GM12878 (cell line): ENCODE measurements around the gene EPHB1. TPM values are rescaled to one million over a fixed set of nuclear protein-coding genes. Genes with fewer than 3 reads are reported as not detected.

Experiments used
- ATAC-seq: fragments of 200-7000 bp; cut with Tn5 transposase; 3 replicates; pipeline ENCODE4 v1.9.1; 2020; ENCODE audit warnings: mild to moderate bottlenecking, moderate library complexity
- BruUV-seq: library from RNA; stranded (reverse); fragments of 400-500 nt; replicated peaks from 2 replicates; lab custom pipeline; 2021; lab: Mats Ljungman, UMichigan
- CTCF ChIA-PET: fragments of 300-600 bp; sonication (Branson Sonifier 250); formaldehyde crosslinking; extraction: SDS; loops from one replicate; lab custom pipeline; 2021; ENCODE audit warnings: inconsistent platforms; lab: Yijun Ruan, JAX
- POLR2A ChIA-PET: fragments of 350-600 bp; formaldehyde crosslinking; extraction: SDS; loops from one replicate; lab custom pipeline; 2021; ENCODE audit warnings: inconsistent platforms; lab: Charles Lee
- RAD21 ChIA-PET: fragments of 300-600 bp; sonication (Branson Sonifier 250); formaldehyde crosslinking; loops from one replicate; lab custom pipeline; 2023; ENCODE audit warnings: antibody characterized with exemption; ENCODE audit not compliant: unreplicated experiment; lab: Charles Lee
- SMC1A ChIA-PET: fragments of 300-600 bp; sonication (Branson Sonifier 250); formaldehyde crosslinking; loops from one replicate; lab custom pipeline; 2023; ENCODE audit not compliant: unreplicated experiment, uncharacterized antibody; lab: Charles Lee
- DNase-seq: peaks from one replicate; pipeline ENCODE4 v3.0.0-alpha.2; 2011; ENCODE audit warnings: low read depth, low spot score
- FAIRE-seq: peaks from 3 replicates; lab custom pipeline; 2011; peaks lifted over from hg19 to GRCh38; lab: Jason Lieb, UNC
- H2AFZ ChIP-seq: 2 replicates; pipeline ENCODE4 v1.6.0; 2011; ENCODE audit warnings: low read depth, low read length, control low read depth; ENCODE audit not compliant: control insufficient read depth
- H3K27ac ChIP-seq: 2 replicates; pipeline ENCODE4 v1.5.1; 2011; ENCODE audit warnings: control low read depth; ENCODE audit not compliant: control insufficient read depth, insufficient read depth
- H3K27me3 ChIP-seq, 2 experiments: replicated peaks in 1 of 2; 2 replicates each; pipeline versions ENCODE4 v1.6.0 to v1.6.1; 2011; ENCODE audit warnings: low read length in 1 of 2; ENCODE audit not compliant: control insufficient read depth in 2 of 2, insufficient read depth in 2 of 2
- H3K36me3 ChIP-seq, 2 experiments: 2 replicates each; pipeline ENCODE4 v1.5.1; 2011; ENCODE audit warnings: low read length in 1 of 2; ENCODE audit not compliant: control insufficient read depth in 2 of 2, insufficient read depth in 2 of 2
- H3K4me1 ChIP-seq: 2 replicates; pipeline ENCODE4 v1.6.1; 2011; ENCODE audit warnings: mild to moderate bottlenecking, low read length, moderate library complexity, mixed read lengths; ENCODE audit not compliant: control insufficient read depth, insufficient read depth
- H3K4me2 ChIP-seq: 2 replicates; pipeline ENCODE4 v1.6.0; 2011; ENCODE audit warnings: control low read depth; ENCODE audit not compliant: control insufficient read depth, insufficient read depth
- H3K4me3 ChIP-seq: fragments of 200-600 bp; sonication (generic); 2 replicates; pipeline ENCODE4 v1.5.1; 2016
- H3K79me2 ChIP-seq: 2 replicates; pipeline ENCODE4 v1.6.0; 2011; ENCODE audit warnings: low read length; ENCODE audit not compliant: control insufficient read depth, insufficient read depth
- H3K9ac ChIP-seq: 2 replicates; pipeline ENCODE4 v1.8.0; 2011; ENCODE audit warnings: low read length, control low read depth, mixed read lengths; ENCODE audit not compliant: control insufficient read depth, insufficient read depth
- H3K9me3 ChIP-seq: replicated peaks from 3 replicates; pipeline ENCODE4 v1.5.1; 2011; ENCODE audit warnings: mild to moderate bottlenecking, low read length; ENCODE audit not compliant: control insufficient read depth, insufficient read depth
- H4K20me1 ChIP-seq: 2 replicates; pipeline ENCODE4 v1.6.0; 2011; ENCODE audit not compliant: control insufficient read depth, insufficient read depth
- BRCA1 ChIP-seq: IDR thresholded peaks from 2 replicates; pipeline ENCODE4 v1.6.1; 2011; ENCODE audit warnings: low read depth, low read length, improper control_type of control experiment
- CEBPZ ChIP-seq: fragments of 150-350 bp; IDR thresholded peaks from 2 replicates; pipeline ENCODE4 v1.6.1; 2016; ENCODE audit warnings: low read depth, low read length
- CUX1 ChIP-seq: IDR thresholded peaks from 2 replicates; pipeline ENCODE4 v1.6.1; 2012; ENCODE audit warnings: improper control_type of control experiment, low read depth, low read length; ENCODE audit not compliant: insufficient replicate concordance
- EED ChIP-seq: sonication (generic); IDR thresholded peaks from 2 replicates; pipeline ENCODE4 v1.6.1; 2016; ENCODE audit warnings: antibody characterized with exemption, low read depth
- FOS ChIP-seq: IDR thresholded peaks from 3 replicates; pipeline ENCODE4 v1.6.1; 2011; ENCODE audit warnings: borderline replicate concordance; ENCODE audit not compliant: insufficient read length; ENCODE audit errors: extremely low read depth
- GABPA ChIP-seq: IDR thresholded peaks from 2 replicates; pipeline ENCODE4 v1.6.1; 2014; ENCODE audit warnings: antibody characterized with exemption, low read depth, mild to moderate bottlenecking, inconsistent platforms
- IRF4 ChIP-seq: IDR thresholded peaks from 2 replicates; pipeline ENCODE4 v1.6.1; 2011; ENCODE audit warnings: low read depth, low read length
- MTA2 ChIP-seq: fragments of 450-650 bp; IDR thresholded peaks from 2 replicates; pipeline ENCODE4 v1.6.1; 2016; ENCODE audit warnings: low read depth, mild to moderate bottlenecking, moderate library complexity
- PAX8 ChIP-seq: fragments of 450-650 bp; IDR thresholded peaks from 2 replicates; pipeline ENCODE4 v1.6.1; 2017; ENCODE audit warnings: mild to moderate bottlenecking, moderate library complexity
- POLR2AphosphoS5 ChIP-seq: IDR thresholded peaks from 2 replicates; pipeline ENCODE4 v1.6.1; 2011; ENCODE audit warnings: mild to moderate bottlenecking, low read length, inconsistent platforms
- SREBF2 ChIP-seq: IDR thresholded peaks from 2 replicates; pipeline ENCODE4 v1.6.1; 2012; ENCODE audit warnings: mild to moderate bottlenecking, low read length
- TCF12 ChIP-seq: IDR thresholded peaks from 2 replicates; pipeline ENCODE4 v1.6.1; 2011; ENCODE audit warnings: low read depth, mild to moderate bottlenecking, low read length
- USF2 ChIP-seq: IDR thresholded peaks from 2 replicates; pipeline ENCODE4 v1.6.1; 2011; ENCODE audit warnings: low read depth, low read length, improper control_type of control experiment, borderline replicate concordance
- WGBS: methylation state at CpG from one replicate; pipeline ENCODE4 v1.1.6; 2016; ENCODE audit warnings: low lambda C conversion rate; ENCODE audit not compliant: insufficient replicate concordance, insufficient coverage; ENCODE audit errors: missing lambda C conversion rate; 5-methylcytosine and 5-hydroxymethylcytosine counted together
- in situ Hi-C: fragments of 300-500 bp; cut with MboI; formaldehyde crosslinking; loops from 9 replicates; pipeline ENCODE4 v1.14.3; 2018; ENCODE audit warnings: mixed read lengths
- intact Hi-C: fragments of 100-400 bp; cut with micrococcal nuclease; formaldehyde crosslinking; loops from one replicate; pipeline ENCODE4 v1.14.2; 2022; ENCODE audit not compliant: unreplicated experiment
- polyA plus RNA-seq, 11 experiments: library from polyadenylated mRNA; depleted of rRNA in 4 of 11; unstranded in 6 of 11; stranded (reverse) in 5 of 11; fragments of >200 nt; fragmentation: Nextera tagmentation in 4 of 11; fragmentation: Illumina TruSeq in 1 of 11; extraction: Ambion mirVana in 4 of 11; extraction: Trizol in 1 of 11; gene quantifications; 1 replicate in 1 of 11; 2 replicates in 10 of 11; pipeline versions ENCODE4 v1.2.1 to v1.2.3, GENCODE V29; 2011 to 2016; ENCODE audit warnings: inconsistent platforms in 2 of 11, missing spikeins in 2 of 11, low read depth in 1 of 11
- total RNA-seq, 4 experiments: library from RNA; depleted of rRNA in 3 of 4; stranded (reverse); fragments of >200 nt in 3 of 4; fragmentation: Illumina TruSeq in 1 of 4; extraction: Trizol in 1 of 4; gene quantifications; 2 replicates each; pipeline versions ENCODE4 v1.2.1 to v1.2.3, GENCODE V29; 2013 to 2021

The EPHB1 gene
- total and polyA plus RNA-seq, 10 of the 15 experiments (the other 5 are each of a cell fraction or from before 2014, with no cell fraction given) = 0.33 to 23.8 (median 1.2) TPM

- Histone ChIP-seq H3K79me2 (no peaks in the 10 kb centered on the region), H3K4me1 (peaks cover 4% of the 10 kb centered on the region), H3K36me3 (peaks cover 0 to 6% of the 10 kb centered on the region in 2 experiments; a peak in 2 of 4 replicates), H4K20me1 (no peaks in the 10 kb centered on the region), H3K27ac (no peak overlapping the region), H2AFZ (no peak overlapping the region), H3K27me3 (no peaks in the 10 kb centered on the region), H3K4me2 (no peak overlapping the region), H3K9ac (no peak overlapping the region), H3K9me3 (no peaks in the 10 kb centered on the region; the same call in 2 of the 3 replicates), H3K4me3 (no peak overlapping the region)
- no peak for FAIRE-seq
- RAD21 ChIA-PET = interaction anchor here (1.0 kb wide), 1 partner anchor 28 kb away, joined by 4 read pairs; no protein-coding TSS in a partner anchor
- 36% methylated on average over 3 of the region's 3 CpGs for WGBS
- in situ Hi-C loops = no loop called here
- intact Hi-C loops = no loop called here
- DNase-seq = no peak
- no TSS peak for BruUV-seq
- SMC1A ChIA-PET = interaction anchor here (0.8 to 2.0 kb wide), 5 partner anchors 11 to 113 kb away, joined by 3 to 10 read pairs (median 4); no protein-coding TSS in a partner anchor
- CTCF ChIA-PET = interaction anchor here (1.2 kb wide), 1 partner anchor 397 kb away, joined by 3 read pairs; no protein-coding TSS in a partner anchor
- POLR2A ChIA-PET = interaction anchor here (0.7 to 1.0 kb wide), 2 partner anchors 15 to 403 kb away, joined by 3 read pairs; partner anchors contain the start of gene EPHB1
- ATAC-seq = no peak
- TF ChIP-seq USF2 (no peak), IRF4 (no peak), EED (no peak), GABPA (no peak), TCF12 (no peak), SREBF2 (no peak), CEBPZ (no peak), BRCA1 (no peak), POLR2AphosphoS5 (no peak), FOS (no peak), PAX8 (no peak), CUX1 (no peak), MTA2 (no peak)
Measured at GRCh38 chr3:135197856-135198255, 402.8 kb downstream of the EPHB1 start.
